Activated T-cell treated with anti-CD3 and anti-CD28 coated beads, Interleukin-2, amount 50 U/mL, for 4 hours (primary cell): ENCODE results near the gene TNNI3K. TPM values are rescaled to one million over a fixed set of nuclear protein-coding genes. Genes with fewer than 3 reads are reported as not detected.

Experiments
- ATAC-seq, 2 donors: fragments of 200-7000 bp; cut with Tn5 transposase; one replicate each; pipeline ENCODE4 v1.10.0; 2021
- DNase-seq: peaks from one replicate; pipeline ENCODE4 v3.0.0-alpha.2; 2020
- H3K27me3 Mint-ChIP-seq: one replicate; pipeline ENCODE4 v1.8.0; 2021; ENCODE audit warnings: low read depth, mixed read lengths
- H3K36me3 Mint-ChIP-seq: one replicate; pipeline ENCODE4 v1.8.0; 2022; ENCODE audit warnings: mixed read lengths; ENCODE audit not compliant: insufficient read depth
- H3K4me1 Mint-ChIP-seq: one replicate; pipeline ENCODE4 v1.8.0; 2021; ENCODE audit warnings: low read depth, mixed read lengths
- H3K4me3 Mint-ChIP-seq: one replicate; pipeline ENCODE4 v1.8.0; 2021; ENCODE audit warnings: mild to moderate bottlenecking, moderate library complexity, mixed read lengths
- H3K9me3 Mint-ChIP-seq: one replicate; pipeline ENCODE4 v1.8.0; 2021; ENCODE audit warnings: mixed read lengths
- total RNA-seq, 3 donors: library from RNA; stranded (reverse); gene quantifications; one replicate each; pipeline ENCODE4 v1.2.1, GENCODE V29; 2021

The TNNI3K gene
- total RNA-seq, 3 donors from 2014 or later = not detected

DNA sequence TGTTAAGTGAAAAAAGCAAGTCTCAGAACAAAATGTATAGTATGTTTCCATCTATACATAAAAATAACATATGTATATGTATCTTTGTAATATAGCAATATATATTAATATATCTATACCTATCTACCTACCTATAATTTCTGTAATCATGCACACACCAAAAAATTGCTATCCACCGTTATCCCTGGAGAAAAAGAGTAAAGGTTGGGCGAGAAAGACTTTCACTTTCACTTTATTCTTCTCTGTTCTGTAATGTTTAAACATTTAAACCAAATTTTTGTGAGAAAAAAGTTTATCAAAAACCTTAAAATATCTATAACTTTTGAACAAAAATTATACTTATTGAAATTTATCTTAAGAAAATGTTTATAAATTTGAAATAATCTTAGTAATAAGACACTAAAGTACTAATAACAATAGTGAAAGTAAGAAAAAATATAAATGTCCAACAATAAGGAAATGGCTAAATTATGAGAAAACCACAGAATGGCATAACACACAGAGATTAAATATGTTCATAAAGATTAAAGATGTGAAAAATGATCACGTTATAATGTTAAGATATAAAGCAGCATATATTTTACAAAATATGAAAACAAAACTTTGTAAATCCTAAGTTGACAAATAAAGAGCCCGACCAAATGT, 351.2 kb downstream of the TNNI3K start:
- Mint-ChIP-seq H3K9me3 (no peaks in the 10 kb centered on the region), H3K36me3 (no peaks in the 10 kb centered on the region), H3K27me3 (no peaks in the 10 kb centered on the region), H3K4me3 (peak overlapping the region; percentile 24), H3K4me1 (peaks cover 2% of the 10 kb centered on the region)
- no peak for DNase-seq
- ATAC-seq = no peak

DNA sequence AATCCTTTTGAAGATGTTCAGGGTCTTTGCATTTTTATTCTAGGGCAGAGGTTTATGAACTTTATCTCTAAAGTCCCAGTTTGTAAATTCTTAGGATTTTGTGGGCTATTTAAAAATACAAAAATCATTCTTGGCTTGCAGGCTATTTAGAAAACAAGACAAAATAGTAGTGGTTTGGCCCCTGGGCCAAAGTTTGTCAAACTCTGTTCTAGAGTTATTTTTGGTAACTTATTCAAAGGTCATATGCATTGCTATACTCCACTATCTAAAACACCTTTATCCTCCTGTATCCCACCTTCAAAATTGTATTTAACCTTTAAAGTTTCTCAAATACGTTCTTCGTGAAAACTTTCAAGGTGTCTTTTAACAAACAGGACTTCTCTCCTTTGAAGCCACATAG, 352.7 kb downstream of the TNNI3K start:
- ATAC-seq (no peak), DNase-seq (no peak)
- peaks cover 2% of the 10 kb centered on the region for H3K4me1 Mint-ChIP-seq
- no peaks in the 10 kb centered on the region for H3K9me3 Mint-ChIP-seq
- H3K4me3 Mint-ChIP-seq = no peak overlapping the region
- no peaks in the 10 kb centered on the region for H3K27me3 Mint-ChIP-seq
- no peaks in the 10 kb centered on the region for H3K36me3 Mint-ChIP-seq

DNA sequence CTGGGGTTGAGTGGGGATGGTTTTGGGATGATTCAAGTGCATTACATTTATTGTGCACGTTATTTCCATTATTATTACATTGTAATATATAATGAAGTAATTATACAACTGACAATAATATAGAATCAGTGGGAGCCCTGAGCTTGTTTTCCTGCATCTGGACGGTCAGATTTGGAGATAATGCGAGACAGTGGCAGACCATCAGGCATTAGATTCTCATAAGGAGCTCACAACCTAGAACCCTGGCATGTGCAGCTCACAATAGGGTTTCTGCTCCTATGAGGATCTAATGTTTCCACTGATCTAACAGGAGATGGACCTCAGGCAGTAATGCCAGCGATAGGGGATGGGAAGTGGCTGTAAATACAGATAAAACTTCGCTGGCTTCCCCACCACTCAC, 355.1 kb downstream of the TNNI3K start:
- H3K4me3 Mint-ChIP-seq = no peak overlapping the region
- H3K4me1 Mint-ChIP-seq = peaks cover 2% of the 10 kb centered on the region
- DNase-seq (no peak), ATAC-seq (no peak)
- no peaks in the 10 kb centered on the region for H3K9me3 Mint-ChIP-seq
- H3K27me3 Mint-ChIP-seq = no peaks in the 10 kb centered on the region
- H3K36me3 Mint-ChIP-seq = no peaks in the 10 kb centered on the region

GRCh38 chr1:74591949-74592348, 356.8 kb downstream of the TNNI3K start:
- no peaks in the 10 kb centered on the region for H3K4me1 Mint-ChIP-seq
- no peaks in the 10 kb centered on the region for H3K36me3 Mint-ChIP-seq
- no peak overlapping the region for H3K4me3 Mint-ChIP-seq
- no peaks in the 10 kb centered on the region for H3K27me3 Mint-ChIP-seq
- no peaks in the 10 kb centered on the region for H3K9me3 Mint-ChIP-seq
- ATAC-seq = no peak
- DNase-seq = no peak

DNA sequence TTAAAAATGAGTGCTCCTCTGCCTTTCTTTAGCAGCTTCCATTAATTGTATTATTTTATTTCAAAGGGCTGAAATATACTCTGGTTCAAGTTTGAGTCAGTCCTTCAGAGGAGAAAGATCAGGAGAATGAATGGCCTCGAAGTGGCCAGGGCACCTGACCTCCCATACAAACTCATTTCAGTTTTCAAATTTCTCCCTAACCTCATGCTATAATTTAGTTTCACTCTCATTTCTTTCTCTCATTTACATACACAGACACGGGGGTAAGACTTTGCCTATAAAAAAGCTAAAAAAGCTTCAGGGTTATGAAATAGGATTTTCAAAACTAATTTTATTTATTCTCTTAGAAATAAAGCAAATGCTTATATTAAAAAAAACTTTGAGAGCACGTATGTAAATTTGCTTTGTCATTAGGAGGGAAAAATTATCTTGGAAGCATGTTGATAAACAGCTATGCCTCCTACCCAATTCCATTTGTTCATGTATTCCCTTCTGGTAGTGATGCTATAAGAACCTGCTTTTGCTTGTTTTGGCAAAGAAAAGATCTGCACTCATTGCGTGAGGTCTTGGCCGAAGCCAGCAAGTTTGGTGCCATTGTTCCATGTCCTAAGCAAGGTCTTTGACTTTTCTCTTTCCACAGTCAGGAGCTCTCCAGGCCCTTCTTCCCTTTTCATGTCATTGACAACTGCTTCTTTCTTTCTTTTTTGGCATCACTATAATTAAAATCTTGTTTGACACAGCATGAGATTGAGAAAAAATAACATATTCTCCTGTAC, 357.6 kb downstream of the TNNI3K start:
- H3K36me3 Mint-ChIP-seq = no peaks in the 10 kb centered on the region
- H3K4me3 Mint-ChIP-seq = no peak overlapping the region
- no peaks in the 10 kb centered on the region for H3K9me3 Mint-ChIP-seq
- no peaks in the 10 kb centered on the region for H3K4me1 Mint-ChIP-seq
- no peaks in the 10 kb centered on the region for H3K27me3 Mint-ChIP-seq
- DNase-seq = no peak
- ATAC-seq = no peak

Other genes with a start within 250 kb of the TNNI3K start
- gene LRRIQ3, start 37.2 kb upstream of the TNNI3K start, total RNA-seq = 1 to 10 TPM in 2 of 3 donors, under 1 TPM in 1; 0.56 to 2.6 (median 1.4) TPM
- 10 to 100 TPM in 2 of 3 donors, 1 to 10 TPM in 1; 9.3 to 11.9 (median 11.8) TPM for gene FPGT, start 37.1 kb upstream of the TNNI3K start, total RNA-seq